Testis (tissue), 2 donors: ENCODE data around the gene CR2.

ENCODE experiments used
- CTCF ChIP-seq, 3 experiments: fragments of 450-650 bp in 2 of 3; fragments of 200-600 bp in 1 of 3; sonication (generic) in 1 of 3; IDR thresholded peaks; one replicate each; pipeline ENCODE4 v1.5.1; 2016 to 2019; ENCODE audit warnings: antibody characterized with exemption in 3 of 3, mild to moderate bottlenecking in 2 of 3, moderate library complexity in 1 of 3
- POLR2A ChIP-seq: fragments of 450-650 bp; IDR thresholded peaks from one replicate; pipeline ENCODE4 v1.6.1; 2017; ENCODE audit warnings: antibody characterized with exemption, mild to moderate bottlenecking, moderate library complexity

- TF ChIP-seq POLR2A (no peak), CTCF (IDR thresholded peaks at IDR 0.05) (no peak)
Measured at GRCh38 chr1:207423560-207424292, 30.4 kb upstream of the CR2 start.
